ENCODE results near the gene OR6V1. TPM values are rescaled to one million over a fixed set of nuclear protein-coding genes. Genes with fewer than 3 reads are reported as not detected.

Gene OR6V1
- polyA plus RNA-seq, 2 of the 4 experiments (the other 2 are of a cell fraction): not detected

DNA sequence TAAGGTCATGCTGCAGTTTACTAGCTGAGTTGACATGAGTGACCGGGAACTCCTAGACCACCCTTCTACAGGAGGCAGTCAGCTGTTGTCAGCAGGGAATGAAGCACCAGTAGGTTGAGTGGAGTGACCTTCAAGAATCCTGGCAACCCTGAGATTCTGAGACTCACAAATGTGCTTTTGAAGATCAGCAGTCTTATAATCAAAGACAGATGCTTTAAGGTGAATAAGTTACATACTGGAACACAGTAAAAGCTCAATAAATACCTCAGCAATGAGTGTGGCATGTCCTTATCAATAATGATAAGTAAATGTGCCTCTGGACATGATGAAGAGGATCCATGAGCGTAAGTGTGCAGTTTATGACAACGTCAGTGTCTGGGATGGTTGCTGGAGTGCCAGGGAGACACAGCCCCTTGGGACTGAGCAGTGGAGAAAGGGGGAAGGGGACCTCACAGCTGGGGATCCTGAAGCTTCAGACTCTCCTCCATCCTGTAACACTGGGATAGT is 11.9 kb upstream of the OR6V1 start (continued):
- TF ChIP-seq CTCF (IDR thresholded peaks at IDR 0.05) (no peak), EHF (CRISPR knock-in tag; IDR thresholded peaks at IDR 0.05) (no peak), CBX8 (IDR thresholded peaks at IDR 0.05) (no peak)

- Histone ChIP-seq H3K4me2 (no peak overlapping the region), H3K27ac (no peak overlapping the region), H3K4me3 (no peak overlapping the region), H3K4me1 (no peaks in the 10 kb centered on the region), H3K9me3 (no peaks in the 10 kb centered on the region)
- no peak for TF ChIP-seq RCOR1 (IDR thresholded peaks at IDR 0.05; ENCODE audit: low read depth, low read length)
- no peak for TF ChIP-seq SMC3 (IDR thresholded peaks at IDR 0.05)
- TF ChIP-seq RNF2 (IDR thresholded peaks at IDR 0.05; ENCODE audit: borderline replicate concordance, low read depth): no peak
- TF ChIP-seq, protein P1, sequence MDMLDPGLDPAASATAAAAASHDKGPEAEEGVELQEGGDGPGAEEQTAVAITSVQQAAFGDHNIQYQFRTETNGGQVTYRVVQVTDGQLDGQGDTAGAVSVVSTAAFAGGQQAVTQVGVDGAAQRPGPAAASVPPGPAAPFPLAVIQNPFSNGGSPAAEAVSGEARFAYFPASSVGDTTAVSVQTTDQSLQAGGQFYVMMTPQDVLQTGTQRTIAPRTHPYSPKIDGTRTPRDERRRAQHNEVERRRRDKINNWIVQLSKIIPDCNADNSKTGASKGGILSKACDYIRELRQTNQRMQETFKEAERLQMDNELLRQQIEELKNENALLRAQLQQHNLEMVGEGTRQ (IDR thresholded peaks at IDR 0.05): no peak
- no peak for TF ChIP-seq POLR2A (IDR thresholded peaks at IDR 0.05; ENCODE audit: low read length)
- no peak for TF ChIP-seq NFE2L2 (conservative IDR thresholded peaks at IDR 0.05; ENCODE audit: low read length)
- no peak for TF ChIP-seq HES2 (IDR thresholded peaks at IDR 0.05)
- TF ChIP-seq ELK1 (IDR thresholded peaks at IDR 0.05; ENCODE audit: low read depth, low read length): no peak
- TF ChIP-seq MAFK (IDR thresholded peaks at IDR 0.05; ENCODE audit: partially characterized antibody): no peak
- TF ChIP-seq FOSL2 (IDR thresholded peaks at IDR 0.05): no peak
- TF ChIP-seq FOSL2 (CRISPR knock-in tag; IDR thresholded peaks at IDR 0.05): no peak
- no peak for TF ChIP-seq CBX2 (IDR thresholded peaks at IDR 0.05; ENCODE audit: borderline replicate concordance, low read depth)
- TF ChIP-seq ZC3H11A (IDR thresholded peaks at IDR 0.05): no peak
- TF ChIP-seq HOXA7 (CRISPR knock-in tag; IDR thresholded peaks at IDR 0.05): no peak
- TF ChIP-seq MAZ (IDR thresholded peaks at IDR 0.05; ENCODE audit: borderline replicate concordance, low read depth, low read length): no peak
- no peak for TF ChIP-seq HOXB5 (CRISPR knock-in tag; IDR thresholded peaks at IDR 0.05)
- POLR2A ChIA-PET: no interaction called here
- no peak for DNase-seq (ENCODE audit: low read depth in 1 of 2, low spot score in 1 of 2)
- CTCF ChIA-PET: interaction anchor here (0.7 kb wide), 1 partner anchor 450 kb away, joined by 3 read pairs; no protein-coding TSS in a partner anchor
- ATAC-seq: no peak
- WGBS (ENCODE audit: missing lambda C conversion rate): 38% methylated on average over 6 of the region's 6 CpGs
- no peak for FAIRE-seq
Measured at GRCh38 chr7:143041346-143041745, 10.8 kb upstream of the OR6V1 start.

DNA sequence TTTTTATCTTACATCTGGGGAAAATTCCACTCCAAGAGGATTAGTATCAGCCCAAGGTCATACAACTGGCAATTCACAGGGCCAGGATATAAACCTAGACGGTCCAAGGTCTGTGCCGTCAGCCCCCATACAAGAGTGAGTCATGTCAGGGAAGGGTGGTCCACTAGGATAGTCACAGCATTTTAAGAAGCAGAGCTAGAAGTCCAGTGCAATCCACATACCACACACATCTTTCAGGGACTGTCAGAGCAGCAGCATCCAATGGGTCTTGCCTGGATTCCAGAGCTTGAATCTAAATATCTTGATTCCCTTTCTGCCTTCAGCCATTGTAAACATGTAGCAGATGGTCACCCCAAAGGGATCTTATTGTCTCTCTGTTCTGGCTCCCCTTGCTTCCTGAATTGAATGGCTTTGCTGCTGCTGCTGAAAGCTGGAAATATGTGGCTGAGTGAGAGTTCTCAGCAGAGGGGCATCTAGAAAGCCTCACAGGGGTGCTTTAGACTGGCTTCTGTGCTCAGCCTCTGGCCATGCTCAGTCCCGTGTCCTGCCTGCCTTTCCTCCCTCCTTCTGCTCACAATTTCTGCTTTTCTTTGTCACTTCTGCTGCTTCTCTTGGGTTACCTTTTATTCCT is 9.9 kb upstream of the OR6V1 start:
- Histone ChIP-seq H3K4me1 (no peaks in the 10 kb centered on the region), H3K9me3 (no peaks in the 10 kb centered on the region), H3K4me2 (no peak overlapping the region), H3K27ac (no peak overlapping the region), H3K4me3 (no peak overlapping the region)
- 46% methylated on average over 3 of the region's 3 CpGs for WGBS (ENCODE audit: missing lambda C conversion rate)
- DNase-seq (ENCODE audit: low read depth in 1 of 2, low spot score in 1 of 2): no peak
- ChIA-PET POLR2A (no interaction called here), CTCF (no interaction called here)
- FAIRE-seq: no peak
- no peak for TF ChIP-seq HOXB5 (CRISPR knock-in tag; IDR thresholded peaks at IDR 0.05)
- no peak for TF ChIP-seq HOXA7 (CRISPR knock-in tag; IDR thresholded peaks at IDR 0.05)
- no peak for TF ChIP-seq SREBF2 (IDR thresholded peaks at IDR 0.05)
- no peak for TF ChIP-seq CTCF (IDR thresholded peaks at IDR 0.05)
- TF ChIP-seq NR3C1 (IDR thresholded peaks at IDR 0.05): no peak
- no peak for ATAC-seq

Measured in A549 (cell line).